ENCODE results near the gene TSSC4.

- TF ChIP-seq, protein P1, sequence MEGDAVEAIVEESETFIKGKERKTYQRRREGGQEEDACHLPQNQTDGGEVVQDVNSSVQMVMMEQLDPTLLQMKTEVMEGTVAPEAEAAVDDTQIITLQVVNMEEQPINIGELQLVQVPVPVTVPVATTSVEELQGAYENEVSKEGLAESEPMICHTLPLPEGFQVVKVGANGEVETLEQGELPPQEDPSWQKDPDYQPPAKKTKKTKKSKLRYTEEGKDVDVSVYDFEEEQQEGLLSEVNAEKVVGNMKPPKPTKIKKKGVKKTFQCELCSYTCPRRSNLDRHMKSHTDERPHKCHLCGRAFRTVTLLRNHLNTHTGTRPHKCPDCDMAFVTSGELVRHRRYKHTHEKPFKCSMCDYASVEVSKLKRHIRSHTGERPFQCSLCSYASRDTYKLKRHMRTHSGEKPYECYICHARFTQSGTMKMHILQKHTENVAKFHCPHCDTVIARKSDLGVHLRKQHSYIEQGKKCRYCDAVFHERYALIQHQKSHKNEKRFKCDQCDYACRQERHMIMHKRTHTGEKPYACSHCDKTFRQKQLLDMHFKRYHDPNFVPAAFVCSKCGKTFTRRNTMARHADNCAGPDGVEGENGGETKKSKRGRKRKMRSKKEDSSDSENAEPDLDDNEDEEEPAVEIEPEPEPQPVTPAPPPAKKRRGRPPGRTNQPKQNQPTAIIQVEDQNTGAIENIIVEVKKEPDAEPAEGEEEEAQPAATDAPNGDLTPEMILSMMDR (IDR thresholded peaks at IDR 0.05): no peak
- TF ChIP-seq POLR2A (IDR thresholded peaks at IDR 0.05): no peak
These were observed 8.2 kb upstream of the TSSC4 start for GRCh38 chr11:2392241-2392959.

Data from uterus (tissue), 2 donors.